Urinary bladder (tissue), 4 donors: ENCODE data around the gene MACROD2. TPM values are rescaled to one million over a fixed set of nuclear protein-coding genes. Genes with fewer than 3 reads are reported as not detected.

Experiments used
- DNase-seq: peaks from one replicate; pipeline ENCODE4 v3.0.0-alpha.2; 2015; ENCODE audit errors: extremely low spot score
- H3K27ac ChIP-seq: one replicate; pipeline ENCODE4 v1.5.1; 2013; ENCODE audit warnings: low read depth, mild to moderate bottlenecking, moderate library complexity
- H3K36me3 ChIP-seq: one replicate; pipeline ENCODE4 v1.6.1; 2013; ENCODE audit warnings: mild to moderate bottlenecking, moderate library complexity; ENCODE audit not compliant: insufficient read depth
- H3K4me1 ChIP-seq: one replicate; pipeline ENCODE4 v1.6.1; 2013; ENCODE audit warnings: mild to moderate bottlenecking, moderate library complexity; ENCODE audit not compliant: insufficient read depth
- H3K4me3 ChIP-seq: one replicate; pipeline ENCODE4 v1.5.1; 2013; ENCODE audit warnings: low read depth, low read length
- WGBS: extraction: QIAGEN DNeasy Blood & Tissue Kit; methylation state at CpG from one replicate; pipeline ENCODE4 v1.1.7; 2013; 5-methylcytosine and 5-hydroxymethylcytosine counted together
- polyA plus RNA-seq: library from polyadenylated mRNA; stranded (reverse); fragments of 200-250 nt; gene quantifications from one replicate; pipeline ENCODE4 v1.2.3, GENCODE V29; 2013
- total RNA-seq: library from RNA; depleted of rRNA; stranded (reverse); fragments of >200 nt; gene quantifications from one replicate; pipeline ENCODE4 v1.2.3, GENCODE V29; 2014
- donor health status: healthy with polysubstance abuse.
- donor health status: healthy.

MACROD2 gene
- total and polyA plus RNA-seq, 2 donors: 3.0 to 28.2 TPM

DNA sequence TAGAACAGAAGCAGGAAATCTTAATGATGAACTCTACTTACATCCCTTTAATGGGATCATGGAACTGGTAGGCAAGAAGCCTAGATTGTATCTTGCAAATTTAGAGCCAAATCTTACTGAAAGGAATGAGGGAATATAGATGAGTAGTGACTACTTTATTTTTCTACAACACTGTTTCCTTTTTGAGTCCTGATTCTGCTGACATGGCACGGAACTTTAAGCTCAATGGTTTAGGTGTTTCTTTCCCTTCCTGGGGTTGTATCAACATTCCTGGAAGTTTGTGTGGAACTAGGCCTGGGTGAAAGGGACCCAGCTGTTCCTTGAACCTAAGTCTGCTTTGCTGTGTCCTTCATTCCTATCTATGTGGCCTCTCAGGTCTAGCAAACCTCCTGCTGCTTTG lies 1047.4 kb downstream of the MACROD2 start:
- Histone ChIP-seq H3K4me1 (no peaks in the 10 kb centered on the region), H3K4me3 (no peak overlapping the region), H3K27ac (no peak overlapping the region), H3K36me3 (no peaks in the 10 kb centered on the region)
- WGBS: 98% methylated on average over 1 of the region's 1 CpG
- DNase-seq: no peak

- Histone ChIP-seq H3K4me3 (no peak overlapping the region), H3K36me3 (no peaks in the 10 kb centered on the region), H3K4me1 (no peaks in the 10 kb centered on the region), H3K27ac (no peak overlapping the region)
- no peak for DNase-seq
- WGBS: 44% methylated on average over 4 of the region's 4 CpGs
Measured at GRCh38 chr20:15045246-15045645, 1049.9 kb downstream of the MACROD2 start.

- no peak overlapping the region for H3K27ac ChIP-seq
- H3K4me3 ChIP-seq: no peak overlapping the region
- DNase-seq: no peak
- H3K36me3 ChIP-seq: no peaks in the 10 kb centered on the region
- 54% methylated on average over 2 of the region's 2 CpGs for WGBS
- H3K4me1 ChIP-seq: no peaks in the 10 kb centered on the region
Measured at GRCh38 chr20:15047042-15047441, 1051.7 kb downstream of the MACROD2 start.

DNA sequence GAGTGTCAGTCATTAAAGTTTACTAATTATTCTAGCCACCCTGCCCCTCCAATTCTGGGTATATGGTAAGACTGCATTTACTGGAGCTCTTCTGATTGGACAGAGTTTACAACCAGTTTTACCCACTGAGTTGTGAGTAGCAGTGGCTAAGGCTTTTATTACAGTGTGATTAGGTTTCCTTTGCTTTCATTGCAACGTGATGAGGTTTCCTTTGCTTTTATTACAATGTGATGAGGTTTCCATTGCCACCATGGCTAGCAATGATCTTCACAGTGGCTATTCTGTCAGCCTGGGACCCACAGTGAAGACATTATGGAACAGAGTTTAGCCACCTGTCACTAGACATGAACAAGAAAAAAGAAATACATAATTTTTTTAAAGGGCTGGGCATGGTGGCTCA lies 1052.3 kb downstream of the MACROD2 start:
- no peak overlapping the region for H3K27ac ChIP-seq
- H3K4me1 ChIP-seq: no peaks in the 10 kb centered on the region
- no peaks in the 10 kb centered on the region for H3K36me3 ChIP-seq
- no peak for DNase-seq
- no peak overlapping the region for H3K4me3 ChIP-seq
- 52% methylated on average over 1 of the region's 1 CpG for WGBS

GRCh38 chr20:15056246-15056645 lies 1060.9 kb downstream of the MACROD2 start:
- no peak overlapping the region for H3K27ac ChIP-seq
- H3K36me3 ChIP-seq: no peaks in the 10 kb centered on the region
- no peak for DNase-seq
- 59% methylated on average over 5 of the region's 5 CpGs for WGBS
- H3K4me1 ChIP-seq: no peaks in the 10 kb centered on the region
- H3K4me3 ChIP-seq: no peak overlapping the region

GRCh38 chr20:15058841-15059240 lies 1063.5 kb downstream of the MACROD2 start:
- no peaks in the 10 kb centered on the region for H3K36me3 ChIP-seq
- no peak overlapping the region for H3K4me3 ChIP-seq
- WGBS: 81% methylated on average over 3 of the region's 3 CpGs

DNA sequence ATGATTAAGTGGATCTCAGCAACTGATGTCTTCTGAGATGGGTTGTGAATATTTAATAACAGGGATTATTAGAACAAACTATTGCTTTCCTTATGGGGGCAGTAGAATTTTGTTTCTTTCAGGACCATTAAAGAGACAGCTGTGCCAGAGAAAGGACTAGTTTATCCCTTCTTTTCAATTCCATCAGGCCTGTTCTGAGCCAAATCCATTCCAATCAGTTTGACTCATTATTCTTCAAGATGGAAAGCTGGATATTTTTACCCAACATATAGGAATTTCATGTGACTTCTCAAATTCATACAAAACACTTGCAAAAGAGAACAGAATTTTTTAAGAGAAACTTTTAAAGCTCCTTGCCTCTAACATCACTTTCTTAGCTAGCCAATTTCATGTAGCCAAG lies 1064.1 kb downstream of the MACROD2 start:
- Histone ChIP-seq H3K4me1 (no peaks in the 10 kb centered on the region), H3K4me3 (no peak overlapping the region), H3K36me3 (no peaks in the 10 kb centered on the region), H3K27ac (no peak overlapping the region)
- DNase-seq: no peak

More at GRCh38 chr20:15058841-15059240, 1063.5 kb downstream of the MACROD2 start:
- no peaks in the 10 kb centered on the region for H3K4me1 ChIP-seq
- no peak overlapping the region for H3K27ac ChIP-seq
- no peak for DNase-seq

DNA sequence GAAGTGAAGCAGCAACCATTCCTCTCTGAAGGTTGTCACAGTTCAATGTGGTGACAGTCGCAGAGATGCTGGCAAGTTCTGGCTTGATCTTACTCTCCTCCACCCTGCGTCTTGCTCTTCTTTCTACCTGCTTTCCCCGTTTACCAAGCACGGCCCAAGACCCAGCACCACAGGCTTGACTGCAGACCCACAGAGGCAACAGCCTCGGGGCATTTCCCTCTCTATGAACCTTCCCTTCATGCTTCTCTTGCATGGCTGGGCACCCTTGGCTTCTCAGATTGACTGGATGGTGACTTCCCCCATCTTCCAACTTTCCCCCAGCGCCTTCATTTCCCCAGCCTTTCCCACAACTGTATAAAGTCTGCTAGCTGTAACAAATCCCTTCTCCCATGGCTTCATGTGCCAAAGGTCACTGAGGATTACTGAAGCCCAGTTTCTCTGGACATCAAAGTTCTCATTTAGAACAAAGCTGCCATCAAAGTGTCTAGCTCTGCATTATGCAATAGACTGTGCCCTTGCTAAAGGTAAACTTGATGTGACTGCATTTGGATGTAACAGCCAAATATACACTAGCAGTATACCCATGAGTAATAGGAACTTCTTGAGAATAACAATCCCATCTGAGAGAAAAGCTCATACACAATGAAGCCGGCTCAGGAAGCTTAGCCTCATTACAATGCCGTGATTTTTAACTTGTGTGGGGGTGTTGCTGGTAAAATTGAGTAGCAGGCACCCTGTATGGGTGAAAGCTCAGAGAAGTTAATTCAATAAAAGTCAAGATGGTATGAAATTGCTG lies 1065.1 kb downstream of the MACROD2 start:
- H3K4me1 ChIP-seq: no peaks in the 10 kb centered on the region
- DNase-seq: no peak
- no peaks in the 10 kb centered on the region for H3K36me3 ChIP-seq
- no peak overlapping the region for H3K27ac ChIP-seq
- no peak overlapping the region for H3K4me3 ChIP-seq
- 82% methylated on average over 8 of the region's 8 CpGs for WGBS

GRCh38 chr20:15061061-15061430 lies 1065.7 kb downstream of the MACROD2 start:
- DNase-seq: no peak
- WGBS: 73% methylated on average over 2 of the region's 2 CpGs
- no peaks in the 10 kb centered on the region for H3K4me1 ChIP-seq
- H3K4me3 ChIP-seq: no peak overlapping the region
- no peaks in the 10 kb centered on the region for H3K36me3 ChIP-seq
- no peak overlapping the region for H3K27ac ChIP-seq

- Histone ChIP-seq H3K36me3 (no peaks in the 10 kb centered on the region), H3K4me1 (no peaks in the 10 kb centered on the region), H3K27ac (no peak overlapping the region), H3K4me3 (no peak overlapping the region)
- no peak for DNase-seq
- WGBS: 83% methylated on average over 1 of the region's 1 CpG
Measured at GRCh38 chr20:15061955-15062354, 1066.6 kb downstream of the MACROD2 start.

DNA sequence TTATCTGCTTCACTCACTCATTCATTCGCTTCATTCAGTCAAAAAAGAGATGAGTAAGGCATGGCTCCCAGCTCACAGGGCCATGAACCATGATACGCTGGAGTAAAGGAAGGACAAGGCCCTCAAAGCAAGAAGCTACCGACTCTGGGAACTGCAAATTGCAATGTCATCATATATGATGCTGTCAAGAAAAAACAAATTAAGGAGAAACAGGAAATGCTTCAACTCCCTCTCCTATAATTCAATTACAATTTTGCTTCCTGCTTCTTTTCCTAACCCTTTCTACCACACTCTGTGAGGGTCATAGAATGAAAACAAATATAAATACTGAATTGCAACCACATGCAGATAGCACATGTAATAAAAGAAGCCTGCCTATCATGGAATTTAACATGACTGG lies 1067.8 kb downstream of the MACROD2 start:
- H3K4me3 ChIP-seq: no peak overlapping the region
- DNase-seq: no peak
- no peaks in the 10 kb centered on the region for H3K4me1 ChIP-seq
- H3K27ac ChIP-seq: no peak overlapping the region
- H3K36me3 ChIP-seq: no peaks in the 10 kb centered on the region
- WGBS: 77% methylated on average over 3 of the region's 3 CpGs

GRCh38 chr20:15064741-15065140 lies 1069.4 kb downstream of the MACROD2 start:
- 85% methylated on average over 5 of the region's 5 CpGs for WGBS
- no peaks in the 10 kb centered on the region for H3K36me3 ChIP-seq
- H3K4me1 ChIP-seq: no peaks in the 10 kb centered on the region
- DNase-seq: no peak
- H3K27ac ChIP-seq: no peak overlapping the region
- no peak overlapping the region for H3K4me3 ChIP-seq

- H3K27ac ChIP-seq: no peak overlapping the region
- no peak for DNase-seq
- no peaks in the 10 kb centered on the region for H3K36me3 ChIP-seq
- H3K4me1 ChIP-seq: no peaks in the 10 kb centered on the region
- no peak overlapping the region for H3K4me3 ChIP-seq
- 84% methylated on average over 3 of the region's 3 CpGs for WGBS
Measured at GRCh38 chr20:15065794-15066193, 1070.5 kb downstream of the MACROD2 start.

- Histone ChIP-seq H3K4me1 (no peaks in the 10 kb centered on the region), H3K27ac (no peak overlapping the region), H3K36me3 (no peaks in the 10 kb centered on the region), H3K4me3 (no peak overlapping the region)
- DNase-seq: no peak
Measured at GRCh38 chr20:15068486-15068885, 1073.2 kb downstream of the MACROD2 start.

DNA sequence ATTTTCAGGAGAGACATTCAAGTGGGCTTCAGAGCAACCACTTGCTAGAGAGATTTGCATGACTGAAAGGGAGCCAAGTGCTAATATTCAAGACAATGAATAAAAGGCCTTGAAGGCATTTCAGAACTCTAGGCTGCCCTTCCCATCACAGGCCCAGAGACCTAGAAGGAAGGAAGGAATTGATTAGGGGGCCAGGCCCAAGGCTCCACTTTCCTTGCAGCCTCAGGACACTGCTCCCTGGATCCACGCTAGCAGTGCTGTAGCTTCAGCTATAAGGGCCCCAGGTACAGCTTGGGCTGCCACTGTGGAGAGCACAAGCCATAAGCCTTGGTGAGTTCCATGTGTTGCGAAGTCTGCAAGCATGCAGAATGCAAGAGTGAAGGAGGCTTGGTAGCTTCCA lies 1074.0 kb downstream of the MACROD2 start:
- H3K4me1 ChIP-seq: no peaks in the 10 kb centered on the region
- no peak overlapping the region for H3K4me3 ChIP-seq
- WGBS: 98% methylated on average over 2 of the region's 2 CpGs

More for the DNA sequence above, 1074.0 kb downstream of the MACROD2 start:
- Histone ChIP-seq H3K36me3 (no peaks in the 10 kb centered on the region), H3K27ac (no peak overlapping the region)
- DNase-seq: no peak
